GM12892 (cell line): Measurements from ENCODE around the gene HESX1.

Experiments used
- POLR2A ChIP-seq: IDR thresholded peaks from 2 replicates; pipeline ENCODE4 v1.6.1; 2011; ENCODE audit warnings: low read depth, low read length, control low read depth
- POLR2AphosphoS5 ChIP-seq: IDR thresholded peaks from 2 replicates; pipeline ENCODE4 v1.6.1; 2011; ENCODE audit warnings: low read depth, low read length, control low read depth
- TAF1 ChIP-seq: IDR thresholded peaks from 2 replicates; pipeline ENCODE4 v1.6.1; 2011; ENCODE audit warnings: low read depth, mild to moderate bottlenecking, control low read depth, low read length, borderline replicate concordance

GRCh38 chr3:57179580-57180410 is 20.0 kb downstream of the HESX1 start:
- TF ChIP-seq POLR2A (no peak), POLR2AphosphoS5 (no peak), TAF1 (no peak)
